Endothelial cell of umbilical vein (primary cell): ENCODE data around the gene DLL1. TPM values are rescaled to one million over a fixed set of nuclear protein-coding genes. Genes with fewer than 3 reads are reported as not detected.

Experiments used
- BruUV-seq: library from RNA; stranded (reverse); fragments of 400-500 nt; replicated peaks from 2 replicates; lab custom pipeline; 2021; lab: Mats Ljungman, UMichigan
- CTCF ChIA-PET: fragments of 300-600, 350-600 bp; sonication (Branson Sonifier 250); formaldehyde crosslinking; loops from one replicate; lab custom pipeline; 2021; ENCODE audit warnings: antibody characterized with exemption, inconsistent platforms; lab: Charles Lee
- POLR2A ChIA-PET: fragments of 300-600, 350-600 bp; sonication (Branson Sonifier 250); formaldehyde crosslinking; loops from one replicate; lab custom pipeline; 2021; ENCODE audit warnings: antibody characterized with exemption, inconsistent platforms; lab: Charles Lee
- DNase-seq: peaks from one replicate; pipeline ENCODE4 v3.0.0-alpha.2; 2011; ENCODE audit warnings: low read depth, low spot score
- FAIRE-seq: peaks from 2 replicates; lab custom pipeline; 2011; peaks lifted over from hg19 to GRCh38; lab: Jason Lieb, UNC
- H2AFZ ChIP-seq: 2 replicates; pipeline ENCODE4 v1.6.0; 2012; ENCODE audit warnings: low read depth, low read length, control low read depth, inconsistent platforms
- H3K27ac ChIP-seq: 2 replicates; pipeline ENCODE4 v1.5.1; 2011; ENCODE audit warnings: low read depth, mild to moderate bottlenecking, control low read depth, low read length, moderate library complexity; ENCODE audit not compliant: insufficient read depth
- H3K27me3 ChIP-seq, 2 experiments: 2 replicates each; pipeline versions ENCODE4 v1.6.0 to v1.6.1; 2011; ENCODE audit warnings: low read length in 2 of 2, mixed read lengths in 1 of 2; ENCODE audit not compliant: control insufficient read depth in 2 of 2, insufficient read depth in 2 of 2
- H3K36me3 ChIP-seq, 2 experiments: 2 replicates in 1 of 2; 3 replicates in 1 of 2; pipeline ENCODE4 v1.5.1; 2011; ENCODE audit warnings: low read length in 2 of 2, mild to moderate bottlenecking in 1 of 2, moderate library complexity in 1 of 2; ENCODE audit not compliant: control insufficient read depth in 2 of 2, insufficient read depth in 2 of 2; ENCODE audit errors: extremely low read depth in 1 of 2
- H3K4me1 ChIP-seq: 3 replicates; pipeline ENCODE4 v1.5.1; 2011; ENCODE audit warnings: mild to moderate bottlenecking, low read length; ENCODE audit not compliant: control insufficient read depth, insufficient read depth; ENCODE audit errors: extremely low read depth
- H3K4me2 ChIP-seq: 2 replicates; pipeline ENCODE4 v1.6.1; 2011; ENCODE audit warnings: low read length, control low read depth, mixed read lengths; ENCODE audit not compliant: insufficient read depth
- H3K4me3 ChIP-seq, 3 experiments: fragments of 200-600 bp in 1 of 3; sonication (generic), shearing (Covaris generic) in 1 of 3; replicated peaks in 1 of 3; 2 replicates each; pipeline ENCODE4 v1.5.1; 2011 to 2016; ENCODE audit warnings: control low read depth in 3 of 3, low read length in 3 of 3, mild to moderate bottlenecking in 2 of 3, inconsistent platforms in 1 of 3, low read depth in 1 of 3, moderate library complexity in 1 of 3; ENCODE audit not compliant: insufficient read depth in 1 of 3
- H3K79me2 ChIP-seq: 2 replicates; pipeline ENCODE4 v1.6.0; 2012; ENCODE audit warnings: low read length, inconsistent platforms; ENCODE audit not compliant: control insufficient read depth, insufficient read depth
- H3K9ac ChIP-seq: replicated peaks from 2 replicates; pipeline ENCODE3; 2011; ENCODE audit warnings: low read length, control low read depth; ENCODE audit not compliant: insufficient read depth; ENCODE audit errors: extremely low read depth
- H3K9me1 ChIP-seq: replicated peaks from 3 replicates; pipeline ENCODE4 v1.6.0; 2011; ENCODE audit warnings: mild to moderate bottlenecking, low read length; ENCODE audit not compliant: control insufficient read depth, insufficient read depth; ENCODE audit errors: extremely low read depth
- H3K9me3 ChIP-seq: replicated peaks from 2 replicates; pipeline ENCODE4 v1.5.1; 2012; ENCODE audit warnings: low read length, inconsistent platforms; ENCODE audit not compliant: control insufficient read depth, insufficient read depth
- H4K20me1 ChIP-seq: replicated peaks from 2 replicates; pipeline ENCODE3; 2011; ENCODE audit warnings: mild to moderate bottlenecking, low read length; ENCODE audit not compliant: control insufficient read depth, insufficient read depth; ENCODE audit errors: extremely low read depth
- CTCF ChIP-seq, 2 donors: IDR thresholded peaks; 1 replicate in 1 of 2; 2 replicates in 1 of 2; pipeline ENCODE4 v1.5.1; 2011; ENCODE audit warnings: low read length in 2 of 2, mild to moderate bottlenecking in 2 of 2, moderate library complexity in 2 of 2, control low read depth in 1 of 2, inconsistent platforms in 1 of 2, low read depth in 1 of 2; ENCODE audit not compliant: insufficient read depth in 1 of 2; ENCODE audit errors: extremely low read depth in 1 of 2
- EZH2 ChIP-seq: IDR thresholded peaks from 2 replicates; pipeline ENCODE4 v1.6.1; 2012; ENCODE audit warnings: borderline replicate concordance, low read depth, mild to moderate bottlenecking, moderate library complexity, low read length, inconsistent platforms; ENCODE audit not compliant: severe bottlenecking
- FOS ChIP-seq: IDR thresholded peaks from 2 replicates; pipeline ENCODE4 v1.6.1; 2011; ENCODE audit warnings: mild to moderate bottlenecking, low read length, moderate library complexity, borderline replicate concordance; ENCODE audit not compliant: insufficient read depth
- GATA2 ChIP-seq: IDR thresholded peaks from 2 replicates; pipeline ENCODE4 v1.7.0; 2011; ENCODE audit warnings: low read depth, mild to moderate bottlenecking, moderate library complexity, mixed read lengths, low read length; ENCODE audit not compliant: insufficient read length, insufficient read depth
- JUN ChIP-seq: IDR thresholded peaks from 2 replicates; pipeline ENCODE4 v1.6.1; 2011; ENCODE audit warnings: borderline replicate concordance, low read depth; ENCODE audit not compliant: insufficient read length, insufficient read depth
- MYC ChIP-seq: IDR thresholded peaks from one replicate; pipeline ENCODE4 v1.6.1; 2011; ENCODE audit warnings: mild to moderate bottlenecking, low read depth, low read length
- POLR2A ChIP-seq: IDR thresholded peaks from 2 replicates; pipeline ENCODE4 v1.6.1; 2012; ENCODE audit warnings: low read depth, mild to moderate bottlenecking, control low read depth, low read length
- POLR2AphosphoS5 ChIP-seq: IDR thresholded peaks from 2 replicates; pipeline ENCODE4 v1.6.1; 2012; ENCODE audit warnings: low read depth, mild to moderate bottlenecking, control low read depth, low read length, moderate library complexity; ENCODE audit not compliant: insufficient read depth
- dilution Hi-C: fragments of 300-500 bp; cut with MboI; formaldehyde crosslinking; loops from one replicate; pipeline ENCODE4 v1.15.0; 2019; ENCODE audit warnings: low sequenced_read_pairs; ENCODE audit not compliant: extremely low pct_ligation_motif_present
- intact Hi-C: fragments of 100-400 bp; cut with micrococcal nuclease; formaldehyde crosslinking; loops from one replicate; pipeline ENCODE4 v1.10.0; 2022
- polyA plus RNA-seq, 4 experiments: library from polyadenylated mRNA; depleted of rRNA in 3 of 4; stranded (reverse) in 3 of 4; unstranded in 1 of 4; fragments of >200 nt; gene quantifications; 2 replicates each; pipeline versions ENCODE4 v1.2.1 to v1.2.3, GENCODE V29; 2011 to 2012; ENCODE audit warnings: missing spikeins in 1 of 4
- total RNA-seq: library from RNA; stranded (reverse); gene quantifications from 2 replicates; pipeline ENCODE4 v1.2.3, GENCODE V29; 2021
- TF ChIP-seq, protein P1 (sequence below): IDR thresholded peaks from 2 replicates; pipeline ENCODE4 v1.6.1; 2011; ENCODE audit not compliant: insufficient read depth, insufficient read length

Gene DLL1
- total and polyA plus RNA-seq, 2 donors (not counting 3 experiments of a cell fraction or from before 2014, with no cell fraction given): 1.4 to 2.3 TPM

GRCh38 chr6:170267688-170268087 is 23.2 kb downstream of the DLL1 start:
- H3K9me3 ChIP-seq: no peaks in the 10 kb centered on the region
- TF ChIP-seq POLR2AphosphoS5 (no peak), JUN (no peak), POLR2A (no peak), FOS (no peak)
- TF ChIP-seq, protein P1, sequence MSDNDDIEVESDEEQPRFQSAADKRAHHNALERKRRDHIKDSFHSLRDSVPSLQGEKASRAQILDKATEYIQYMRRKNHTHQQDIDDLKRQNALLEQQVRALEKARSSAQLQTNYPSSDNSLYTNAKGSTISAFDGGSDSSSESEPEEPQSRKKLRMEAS: no peak
- H3K4me3 ChIP-seq: no peak overlapping the region
- no peaks in the 10 kb centered on the region for H3K79me2 ChIP-seq
- no peaks in the 10 kb centered on the region for H4K20me1 ChIP-seq
- ChIA-PET CTCF (interaction anchor here (2.1 kb wide), 1 partner anchor 436 kb away, joined by 7 read pairs; no protein-coding TSS in a partner anchor), POLR2A (no interaction called here)
- no TSS peak for BruUV-seq
- H3K9ac ChIP-seq: no peak overlapping the region
- no peak overlapping the region for H3K4me2 ChIP-seq
- no peak overlapping the region for H3K27ac ChIP-seq
- DNase-seq (no peak), FAIRE-seq (no peak)
- no peaks in the 10 kb centered on the region for H3K36me3 ChIP-seq
- intact Hi-C loops (no loop called here), dilution Hi-C loops (no loop called here)
- H3K4me1 ChIP-seq: no peaks in the 10 kb centered on the region
- no peaks in the 10 kb centered on the region for H3K9me1 ChIP-seq
- H2AFZ ChIP-seq: no peak overlapping the region
- no peaks in the 10 kb centered on the region for H3K27me3 ChIP-seq

DNA sequence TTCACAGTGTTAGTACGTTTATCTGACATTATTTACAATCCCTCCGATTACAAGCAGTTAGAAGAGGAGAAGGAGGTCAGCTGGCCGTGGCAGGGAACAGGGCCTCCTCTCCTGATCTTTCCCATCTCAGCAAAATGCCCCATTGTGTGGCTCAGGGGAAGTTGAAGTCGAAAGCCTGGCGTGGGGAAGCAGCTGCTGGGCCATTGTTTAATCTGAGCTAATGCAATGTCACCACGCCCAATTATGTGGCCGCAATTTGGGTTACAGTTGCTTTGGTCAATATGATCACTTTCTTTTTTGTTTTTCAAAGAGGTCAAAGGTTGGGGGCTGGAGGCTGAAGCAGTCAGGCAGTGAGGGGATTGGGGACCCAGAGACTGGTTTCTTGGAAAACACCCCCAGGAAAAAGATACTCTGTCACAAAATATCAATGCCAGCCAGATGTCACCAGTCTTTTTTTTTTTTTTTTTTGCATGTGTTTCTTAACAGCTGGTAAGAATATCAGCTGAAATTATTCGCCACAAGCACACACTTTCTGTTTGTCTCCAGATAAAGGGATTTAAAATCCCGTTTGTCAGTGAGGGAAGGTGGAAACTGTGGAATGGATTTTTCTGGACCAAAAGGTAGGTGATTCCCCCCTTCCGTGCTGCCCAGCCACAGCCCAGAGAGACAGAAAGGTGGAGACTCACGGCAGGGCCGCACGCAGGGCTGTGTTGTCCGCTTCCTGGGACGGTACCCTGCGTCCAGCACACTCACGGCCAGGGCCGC is 24.6 kb downstream of the DLL1 start:
- Histone ChIP-seq H3K4me2 (no peak overlapping the region), H3K9ac (no peak overlapping the region), H3K27ac (no peak overlapping the region), H3K79me2 (no peaks in the 10 kb centered on the region), H4K20me1 (no peaks in the 10 kb centered on the region), H3K4me1 (no peaks in the 10 kb centered on the region), H3K9me1 (no peaks in the 10 kb centered on the region), H2AFZ (no peak overlapping the region), H3K9me3 (no peaks in the 10 kb centered on the region), H3K36me3 (no peaks in the 10 kb centered on the region), H3K27me3 (no peaks in the 10 kb centered on the region), H3K4me3 (no peak overlapping the region)
- ChIA-PET POLR2A (no interaction called here), CTCF (no interaction called here)
- dilution Hi-C loops (no loop called here), intact Hi-C loops (no loop called here)
- DNase-seq: no peak
- BruUV-seq: no TSS peak
- TF ChIP-seq, protein P1: no peak
- TF ChIP-seq FOS: no peak
- no peak for TF ChIP-seq GATA2
- no peak for TF ChIP-seq EZH2
- no peak for TF ChIP-seq MYC
- TF ChIP-seq POLR2A: no peak
- no peak for TF ChIP-seq JUN
- no peak for TF ChIP-seq CTCF (IDR thresholded peaks at IDR 0.05; ENCODE audit: extremely low read depth in 1 of 2, insufficient read depth in 1 of 2, low read depth in 1 of 2, low read length in 2 of 2)
- TF ChIP-seq POLR2AphosphoS5: no peak
- no peak for FAIRE-seq
